ENCODE results near the gene ABCG1.

ABCG1 gene

DNA sequence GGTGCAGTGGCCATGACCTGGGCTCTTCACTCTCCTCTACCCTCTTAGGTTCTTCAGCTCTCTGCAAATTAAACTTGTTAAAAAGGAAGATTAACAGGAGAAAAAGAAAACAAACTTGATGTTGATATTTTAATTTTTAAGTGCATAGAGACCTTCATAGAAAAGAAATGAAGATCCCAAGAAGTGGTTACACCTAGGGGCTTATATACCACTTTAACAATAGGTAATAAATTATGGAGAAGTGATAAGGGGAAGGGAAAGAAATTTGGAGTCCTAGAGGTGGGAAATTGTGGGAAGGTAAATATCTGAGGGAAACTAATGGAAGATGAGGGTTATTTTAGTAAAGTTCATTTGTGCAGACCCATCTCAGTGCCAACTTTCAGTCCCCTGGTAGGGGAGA, 112.7 kb downstream of the ABCG1 start:
- no peak for DNase-seq

DNA sequence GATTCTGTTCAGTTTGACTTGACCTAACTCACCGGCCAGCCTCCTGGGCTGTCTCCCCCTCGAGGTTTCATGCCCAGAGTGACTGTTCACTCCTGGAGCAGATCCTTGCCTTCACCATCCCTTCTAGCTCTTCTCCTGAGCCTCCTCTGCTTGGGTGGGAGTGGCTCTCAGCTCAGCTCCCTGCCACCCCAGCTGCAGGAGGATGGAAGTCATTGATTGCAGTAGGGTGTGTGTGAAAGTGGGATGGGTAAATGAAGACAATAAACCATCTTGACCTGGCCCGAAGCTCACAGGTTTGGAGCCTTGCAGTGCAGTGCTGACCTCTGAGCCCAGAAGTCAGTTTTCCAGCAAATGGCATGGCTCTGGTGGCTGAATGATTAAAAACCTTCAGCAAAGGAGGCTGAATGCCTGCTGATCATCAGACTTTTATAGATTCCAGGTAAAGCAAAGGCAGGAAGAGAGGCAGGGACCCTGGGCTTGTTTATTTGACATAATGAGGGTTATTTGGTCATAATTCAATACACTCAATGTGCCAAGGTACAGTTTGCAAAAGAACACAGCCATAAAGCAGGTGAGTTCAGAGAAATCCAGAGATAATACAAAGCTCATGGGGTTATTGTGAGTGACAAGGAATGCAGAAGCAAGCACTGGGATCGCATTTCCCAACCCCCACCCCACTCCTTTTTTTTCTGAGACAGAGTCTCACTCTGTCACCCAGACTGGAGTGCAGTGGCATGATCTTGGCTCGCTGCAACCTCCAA, 113.8 kb downstream of the ABCG1 start:
- DNase-seq = no peak

DNA sequence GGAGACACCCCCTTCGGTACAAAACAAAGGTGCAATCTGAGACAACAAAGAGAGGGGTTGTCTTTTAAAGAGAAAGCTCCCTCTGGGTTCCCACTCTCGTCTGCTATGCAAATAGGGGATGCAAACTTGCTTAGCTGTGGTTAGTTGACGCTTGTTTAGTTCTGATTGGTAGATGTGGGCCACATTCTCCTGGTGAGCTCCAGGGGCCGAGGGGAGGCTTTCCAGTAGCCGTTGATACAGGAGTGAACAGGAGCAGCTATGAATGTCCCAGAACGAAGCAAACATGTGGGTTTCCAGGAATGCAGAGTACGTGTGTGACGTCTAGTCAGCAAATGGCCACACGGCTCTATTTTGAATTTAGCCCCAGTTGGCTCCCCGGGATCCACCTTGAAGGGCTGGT, 117.1 kb downstream of the ABCG1 start:
- DNase-seq = no peak

DNA sequence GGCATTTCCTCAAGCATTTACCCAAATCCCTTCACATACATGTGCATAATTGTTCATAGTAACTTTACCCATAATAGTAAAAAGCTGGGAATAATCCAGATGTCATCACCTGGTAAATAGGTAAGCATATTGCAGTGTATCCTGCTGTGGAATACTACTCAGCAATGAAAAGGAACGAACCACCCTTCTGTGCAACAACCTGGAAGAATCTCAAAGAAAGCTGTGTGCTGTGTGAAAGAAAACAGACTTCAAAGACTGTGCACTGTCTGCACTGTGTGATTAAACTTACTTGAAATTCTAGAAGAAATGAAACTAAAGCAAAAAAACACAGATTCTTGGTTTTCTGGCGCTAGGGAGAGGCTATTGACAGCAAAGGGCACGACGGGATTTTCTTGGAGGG, 118.3 kb downstream of the ABCG1 start:
- no peak for DNase-seq

DNA sequence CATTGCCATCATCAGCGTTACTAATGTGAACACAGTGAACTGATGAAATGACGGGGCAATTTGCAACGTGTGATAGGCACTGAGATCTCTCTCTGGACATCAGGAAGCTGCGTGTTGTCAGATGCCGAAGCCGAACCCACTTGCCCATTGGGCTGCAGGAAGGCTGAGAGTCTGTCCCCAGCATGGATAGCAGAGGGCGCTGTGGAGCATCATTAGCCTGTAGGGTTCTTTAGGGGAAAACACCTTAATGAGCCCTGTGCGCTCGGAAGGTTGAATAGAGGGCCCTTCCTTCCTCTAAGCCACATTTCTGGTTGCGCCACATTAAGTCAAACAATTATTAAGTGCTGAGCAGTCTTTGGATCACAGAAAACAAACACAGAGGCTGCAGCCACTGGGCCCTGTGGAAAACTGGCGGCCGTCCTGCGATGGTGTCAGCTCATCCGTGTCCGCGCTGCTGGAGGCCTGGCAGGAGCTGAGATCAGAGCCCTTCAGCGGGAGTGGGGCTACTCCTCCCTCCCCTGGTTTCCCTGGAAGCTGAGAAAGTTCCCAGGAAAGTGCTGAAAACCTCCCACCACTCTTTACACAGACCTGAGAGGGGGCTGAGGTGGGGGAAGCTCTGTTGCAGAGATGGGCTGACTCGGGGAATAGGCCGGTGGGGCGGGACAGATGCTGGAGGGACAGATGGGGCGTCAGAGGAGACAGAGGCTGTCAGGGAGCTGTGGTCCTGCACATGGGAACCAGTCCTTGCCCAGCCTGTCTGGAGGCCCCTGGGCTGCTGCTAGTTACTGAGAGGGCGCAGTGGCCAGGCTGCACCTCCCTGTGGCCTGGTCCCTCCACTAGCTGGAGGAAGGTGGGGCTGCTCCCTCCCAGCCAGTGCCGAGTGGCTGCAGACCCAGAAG, 119.1 kb downstream of the ABCG1 start:
- peak; percentile 81 to 83 for DNase-seq

DNA sequence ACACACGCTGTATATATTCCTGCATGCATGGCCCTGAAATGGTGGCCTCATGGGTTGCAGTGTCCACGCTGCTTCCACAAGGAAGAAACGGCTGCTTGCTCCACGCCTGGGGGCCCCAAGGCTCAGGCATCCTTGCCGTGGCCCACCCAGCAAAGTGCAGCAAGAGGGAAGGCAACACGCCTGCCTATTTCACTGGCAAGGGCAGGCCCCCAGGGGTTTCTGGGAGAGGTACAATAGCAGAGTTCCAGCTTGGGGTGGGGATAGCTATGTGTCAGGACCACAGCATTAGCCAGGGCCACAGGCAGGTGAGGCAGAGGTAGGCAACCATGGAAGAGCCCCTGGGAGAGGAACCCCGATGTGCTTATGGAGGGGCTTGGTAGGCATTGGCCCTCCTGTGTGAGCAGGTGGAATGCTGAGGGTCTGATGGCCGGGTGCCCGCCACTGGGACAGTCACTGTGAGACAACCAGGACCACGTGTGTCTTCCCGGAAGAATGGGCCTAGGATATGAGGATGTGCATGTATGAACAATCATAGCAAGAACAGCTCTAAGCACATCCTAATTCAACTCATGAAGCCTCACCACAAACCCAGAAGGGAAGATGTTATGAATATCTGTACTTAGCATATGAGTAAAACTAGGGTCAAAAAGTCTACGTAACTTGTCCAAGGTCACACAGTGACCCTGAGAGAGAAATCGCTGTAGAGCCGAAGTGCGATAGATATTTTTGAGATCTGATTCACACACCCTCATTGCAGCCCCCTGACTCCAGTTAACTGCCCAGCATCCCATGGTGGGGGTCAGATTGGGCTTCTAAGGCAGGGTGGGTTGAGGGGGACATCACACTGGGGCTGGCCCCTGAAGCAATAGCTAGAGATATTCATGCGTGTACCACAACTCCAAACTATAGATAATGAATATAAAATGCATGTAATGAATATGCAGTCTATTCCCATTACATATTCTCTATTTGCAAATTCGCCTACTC, 120.1 kb downstream of the ABCG1 start:
- no peak for DNase-seq

DNA sequence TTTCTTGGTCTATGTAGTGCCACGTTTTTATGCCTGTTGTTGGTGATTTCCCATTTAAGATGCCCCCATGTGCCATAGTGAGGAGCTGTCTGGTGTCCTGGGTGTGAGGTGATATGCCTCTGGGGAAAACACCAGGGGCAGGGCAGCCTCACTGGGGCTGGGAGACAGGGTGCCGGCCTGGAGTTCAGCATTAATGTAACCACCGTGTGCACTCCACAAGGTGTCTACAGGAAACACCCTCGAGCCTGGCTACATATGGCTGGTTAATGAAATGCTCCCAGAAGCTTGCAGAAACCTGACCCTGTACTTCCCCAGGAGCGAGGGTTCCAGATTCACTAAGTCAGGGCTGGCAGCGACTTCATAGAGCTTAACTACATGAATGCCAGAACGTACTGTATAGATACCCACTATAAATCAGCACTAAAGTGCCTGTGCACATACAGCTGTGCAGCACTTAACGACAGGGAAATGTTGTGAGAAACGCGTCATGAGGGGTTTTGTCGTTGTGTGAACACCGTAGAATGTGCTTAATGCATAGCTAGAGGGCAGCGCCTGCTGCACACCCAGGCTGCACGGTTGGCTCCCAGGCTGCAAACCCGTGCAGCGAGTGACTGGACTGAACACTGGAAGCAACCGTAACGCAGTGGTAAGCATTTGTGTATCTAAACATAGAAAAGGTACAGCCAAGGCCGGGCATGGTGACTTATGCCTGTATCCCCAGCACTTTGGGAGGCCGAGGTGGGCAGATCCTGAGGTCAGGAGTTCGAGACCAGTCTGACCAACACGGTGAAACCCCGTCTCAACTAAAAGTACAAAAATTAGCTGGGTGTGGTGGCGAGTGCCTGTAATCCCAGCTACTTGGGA, 121.5 kb downstream of the ABCG1 start:
- no peak for DNase-seq

DNA sequence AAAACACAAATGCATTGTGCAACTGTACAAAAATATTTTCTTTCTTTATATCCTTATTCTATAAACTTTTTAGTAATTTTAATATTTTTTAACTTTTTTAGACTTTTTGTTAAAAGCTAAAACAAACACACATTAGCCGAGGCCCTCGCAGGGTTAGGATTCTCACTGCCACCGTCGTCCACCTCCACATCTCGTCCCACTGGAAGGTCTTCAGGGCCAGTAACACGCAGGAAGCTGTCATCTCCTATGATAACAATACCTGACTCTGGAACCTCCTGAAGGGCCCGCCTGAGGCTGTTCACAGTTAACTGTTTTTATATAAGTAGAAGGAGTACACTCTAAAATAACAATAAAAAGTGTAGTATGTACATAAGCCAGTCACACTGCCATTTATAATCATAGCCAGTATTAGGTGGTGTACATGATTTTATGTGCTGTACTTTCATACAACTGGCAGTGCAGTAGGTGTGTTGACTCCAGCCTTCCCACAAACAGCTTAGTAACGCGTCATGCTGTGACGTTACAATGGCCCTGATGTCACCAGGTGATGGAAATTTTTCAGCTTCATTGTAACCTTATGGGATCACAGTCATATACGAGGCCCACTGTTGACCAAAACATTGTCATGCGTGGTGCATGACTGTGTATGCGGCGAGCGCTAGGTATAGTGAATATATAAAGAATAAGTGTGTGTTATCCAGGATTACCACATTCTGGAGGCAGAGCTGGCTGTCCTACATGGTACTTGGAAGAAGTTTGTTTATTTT, 123.0 kb downstream of the ABCG1 start:
- DNase-seq = no peak

DNA sequence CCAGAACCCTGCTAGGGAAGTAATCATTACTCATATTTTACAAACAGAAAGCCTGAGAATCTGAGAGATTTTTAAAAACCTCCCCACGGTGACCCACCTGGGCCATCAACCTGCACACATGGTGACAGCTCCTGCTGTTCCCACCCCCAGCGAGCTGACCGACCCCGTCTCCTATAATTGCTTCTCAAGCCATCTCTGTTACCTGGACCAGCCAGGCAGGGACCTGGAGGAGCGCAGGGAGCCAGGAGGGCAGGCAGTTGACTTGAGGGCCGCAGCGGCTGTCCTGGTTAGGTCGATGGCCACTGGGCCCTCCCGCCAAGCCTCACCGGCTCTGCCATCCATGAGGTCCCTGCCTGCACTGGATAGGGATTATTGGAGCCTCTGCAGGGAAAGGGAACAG, 124.2 kb downstream of the ABCG1 start:
- no peak for DNase-seq

DNA sequence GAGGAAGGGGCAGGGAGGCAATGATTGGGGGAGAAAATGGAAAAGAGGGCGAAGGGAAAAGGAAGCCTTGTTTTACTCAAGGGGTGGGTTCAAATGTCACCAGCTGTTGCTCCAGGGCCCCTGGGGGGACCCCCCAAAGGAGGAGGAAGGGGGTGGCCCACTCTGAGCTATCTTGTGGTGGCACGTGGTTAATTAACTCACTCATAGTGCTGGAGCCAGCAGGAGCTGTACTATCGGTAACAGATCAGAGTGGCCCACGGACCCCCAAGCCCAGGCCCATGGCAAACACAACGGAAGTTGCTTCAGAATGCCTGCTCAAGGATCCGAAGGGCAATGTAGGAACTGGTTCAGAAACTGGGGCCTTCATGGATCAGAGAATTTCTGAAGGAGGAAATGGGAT, 124.6 kb downstream of the ABCG1 start:
- no peak for DNase-seq

DNA sequence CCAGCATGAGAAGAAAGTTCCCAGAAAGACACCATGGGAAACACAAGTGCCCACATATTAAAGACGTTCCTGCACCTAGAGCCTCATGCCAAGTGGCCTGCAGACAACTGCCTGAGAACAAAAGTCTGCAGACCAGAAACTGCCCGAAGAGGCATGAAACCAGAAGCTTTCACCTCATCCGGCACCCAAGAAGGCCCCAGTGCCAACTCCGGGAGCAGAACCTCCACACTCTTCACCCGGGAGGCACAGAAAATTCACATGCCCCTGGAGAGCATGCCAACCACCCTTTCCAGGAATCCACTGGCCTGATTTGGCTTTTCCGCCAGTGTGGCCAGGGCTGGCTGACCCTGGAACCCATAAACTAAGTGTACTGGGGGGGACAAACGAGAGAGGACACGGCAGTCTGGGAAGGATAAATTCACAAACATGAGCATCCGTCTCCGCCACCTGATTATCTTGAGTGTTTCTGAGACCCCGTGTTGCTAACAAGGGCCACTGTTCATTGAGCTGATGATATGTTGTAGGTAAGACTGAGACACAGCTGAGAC, 125.1 kb downstream of the ABCG1 start:
- DNase-seq = no peak

DNA sequence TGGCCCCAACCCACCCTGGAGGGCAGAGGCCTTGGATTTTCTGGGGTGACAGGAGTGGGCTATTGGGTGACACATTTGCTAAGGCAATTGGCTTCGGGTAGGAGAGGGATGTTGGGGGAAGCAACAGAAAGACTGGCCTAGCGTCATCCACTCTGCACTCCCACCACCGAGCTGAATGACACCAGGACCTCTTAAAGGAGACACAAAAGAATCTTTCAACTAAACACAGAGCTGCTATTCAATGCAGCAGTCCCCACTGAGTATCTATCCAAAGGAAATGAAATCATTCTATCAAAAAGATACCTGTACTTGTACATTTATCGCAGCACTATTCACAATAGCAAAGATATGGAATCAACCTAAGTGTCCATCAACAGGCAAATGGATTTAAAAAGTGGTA, 125.7 kb downstream of the ABCG1 start:
- DNase-seq = no peak

DNA sequence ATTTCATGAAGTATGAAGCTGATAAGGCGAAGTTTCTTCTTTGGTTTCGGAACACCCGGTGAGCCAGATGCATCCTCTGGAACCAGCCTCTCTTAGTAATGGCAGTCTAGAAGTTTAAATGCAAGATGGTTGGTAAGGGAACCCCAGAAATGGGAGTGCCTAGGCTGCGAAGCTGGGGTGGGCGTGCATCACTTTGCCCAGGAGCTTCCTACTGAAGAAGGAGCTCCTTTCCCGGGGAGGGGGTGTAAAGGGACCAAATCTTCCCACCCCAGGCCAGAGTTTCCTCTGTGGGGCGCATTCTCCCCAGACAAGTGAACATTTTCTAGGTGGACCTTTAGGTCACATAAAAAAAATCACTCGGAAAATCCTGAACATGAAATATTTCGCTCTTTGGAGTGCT, 127.5 kb downstream of the ABCG1 start:
- no peak for DNase-seq
